NCI-H1436 (cell line): ENCODE results near the gene DMBX1.

Source experiments
- DNase-seq: peaks from one replicate; lab custom pipeline; 2025; lab: John Stamatoyannopoulos, UW

DMBX1 gene

GRCh38 chr1:46506470-46507219, 17.0 kb downstream of the DMBX1 start:
- DNase-seq, result no peak

- DNase-seq, result no peak
Observed at GRCh38 chr1:46508757-46509156, 19.1 kb downstream of the DMBX1 start.

- no peak for DNase-seq
Observed at GRCh38 chr1:46510341-46510997, 20.8 kb downstream of the DMBX1 start.

- DNase-seq, result no peak
Observed at GRCh38 chr1:46510998-46511365, 21.3 kb downstream of the DMBX1 start.

GRCh38 chr1:46512135-46512791, 22.6 kb downstream of the DMBX1 start:
- no peak for DNase-seq

GRCh38 chr1:46512792-46513190, 23.2 kb downstream of the DMBX1 start:
- no peak for DNase-seq

GRCh38 chr1:46513536-46513935, 23.9 kb downstream of the DMBX1 start:
- no peak for DNase-seq

GRCh38 chr1:46515576-46515975, 25.9 kb downstream of the DMBX1 start:
- no peak for DNase-seq

GRCh38 chr1:46516200-46516950, 26.7 kb downstream of the DMBX1 start:
- no peak for DNase-seq

GRCh38 chr1:46517010-46517600, 27.5 kb downstream of the DMBX1 start:
- peak; percentile 89 for DNase-seq

GRCh38 chr1:46517932-46518498, 28.4 kb downstream of the DMBX1 start:
- no peak for DNase-seq

- DNase-seq, result no peak
Observed at GRCh38 chr1:46519209-46519608, 29.6 kb downstream of the DMBX1 start.

- DNase-seq, result peak; percentile 23
Observed at GRCh38 chr1:46520063-46520911, 30.7 kb downstream of the DMBX1 start.

GRCh38 chr1:46521414-46521813, 31.8 kb downstream of the DMBX1 start:
- no peak for DNase-seq

- DNase-seq, result no peak
Observed at GRCh38 chr1:46522184-46522968, 32.7 kb downstream of the DMBX1 start.

GRCh38 chr1:46522969-46523320, 33.3 kb downstream of the DMBX1 start:
- DNase-seq, result no peak

GRCh38 chr1:46523496-46524353, 34.1 kb downstream of the DMBX1 start:
- no peak for DNase-seq

GRCh38 chr1:46524843-46525242, 35.2 kb downstream of the DMBX1 start:
- DNase-seq, result no peak
